ENCODE data around the gene SEPTIN12.
"Not testable (repeated sequence)": the region's sequence is repeated elsewhere in the genome, so short reads cannot be mapped to it uniquely, and the experiment has no call there.

The SEPTIN12 gene

DNA sequence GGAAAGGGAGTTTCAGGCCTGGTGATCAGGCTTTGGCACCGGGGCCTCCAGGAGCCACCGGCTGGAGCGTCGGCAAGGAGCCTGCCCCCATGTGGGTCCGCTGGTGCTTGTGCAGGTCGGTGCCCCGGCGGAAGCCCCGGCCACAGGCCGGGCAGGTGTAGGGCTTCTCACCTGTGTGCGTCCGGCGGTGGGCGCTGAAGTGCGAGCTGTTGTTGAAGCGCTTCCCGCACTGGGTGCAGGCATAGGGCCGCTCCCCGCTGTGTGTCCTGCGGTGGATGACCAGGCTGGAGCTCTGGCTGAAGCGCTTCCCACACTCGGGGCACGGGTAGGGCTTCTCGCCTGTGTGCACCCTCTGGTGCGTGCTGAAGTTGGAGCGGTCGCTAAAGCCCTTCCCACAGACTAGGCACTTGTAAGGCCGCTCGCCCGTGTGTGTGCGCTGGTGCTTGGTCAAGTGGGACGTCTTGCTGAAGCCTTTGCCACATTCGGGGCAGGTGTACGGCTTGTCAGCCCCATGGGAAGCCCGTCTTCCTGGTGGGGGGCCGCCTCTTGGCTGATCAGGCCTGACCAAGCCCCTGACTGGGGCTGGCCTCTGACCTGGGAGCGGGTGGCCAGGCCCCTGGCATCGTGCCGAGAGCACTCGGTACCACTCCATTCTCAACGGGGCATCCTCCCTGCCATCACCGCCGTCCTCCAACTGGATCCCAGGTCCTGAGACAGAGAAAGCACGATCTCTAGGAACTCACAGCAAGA lies 35.6 kb downstream of the SEPTIN12 start:
- DNase-seq (ENCODE audit: low read depth): no peak

DNA sequence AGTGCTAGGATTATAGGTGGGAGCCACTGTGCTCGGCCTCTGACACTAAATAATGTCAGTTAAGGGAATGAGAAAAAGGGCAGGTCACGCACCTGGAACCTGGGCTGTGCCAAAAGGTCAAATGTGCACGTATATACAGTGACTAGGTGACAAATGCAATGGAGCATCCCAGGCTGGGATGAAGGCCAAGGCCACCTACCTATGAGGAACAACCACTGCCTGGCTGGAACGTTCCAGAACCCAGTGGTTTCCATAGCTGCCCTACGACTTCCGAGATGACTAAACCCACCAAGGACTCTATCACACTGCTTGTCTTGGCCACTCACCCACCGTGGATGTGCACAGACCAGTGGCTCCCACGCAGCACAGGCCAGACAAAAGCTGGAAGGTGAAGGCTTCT lies 37.2 kb downstream of the SEPTIN12 start:
- no peak for DNase-seq (ENCODE audit: low read depth)

DNA sequence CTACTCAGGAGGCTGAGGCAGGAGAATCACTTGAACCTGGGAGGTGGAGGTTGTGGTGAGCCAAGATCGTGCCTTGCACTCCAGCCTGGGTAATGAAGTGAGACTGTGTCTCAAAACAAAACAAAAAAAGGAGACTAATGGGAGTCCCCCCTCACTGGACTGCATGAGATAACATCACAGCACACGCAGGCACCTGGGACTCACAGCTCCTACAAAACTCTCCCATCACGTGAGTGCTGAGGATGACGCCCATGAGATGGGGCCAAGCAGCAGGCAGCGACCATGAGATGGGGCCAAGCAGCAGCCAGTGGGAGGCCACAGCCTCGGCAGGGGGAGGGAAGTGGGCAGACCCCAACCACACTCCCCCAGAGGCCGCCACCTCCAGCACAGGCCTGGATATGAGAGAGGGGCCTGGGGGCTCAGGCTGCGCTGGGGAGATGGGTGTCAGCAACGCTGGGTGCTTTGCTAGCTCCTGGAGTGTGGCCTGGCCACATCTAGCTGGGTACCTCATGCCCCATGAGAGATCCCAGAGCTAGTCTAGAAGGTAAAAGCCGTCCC lies 38.4 kb downstream of the SEPTIN12 start:
- DNase-seq (ENCODE audit: low read depth): no peak

DNA sequence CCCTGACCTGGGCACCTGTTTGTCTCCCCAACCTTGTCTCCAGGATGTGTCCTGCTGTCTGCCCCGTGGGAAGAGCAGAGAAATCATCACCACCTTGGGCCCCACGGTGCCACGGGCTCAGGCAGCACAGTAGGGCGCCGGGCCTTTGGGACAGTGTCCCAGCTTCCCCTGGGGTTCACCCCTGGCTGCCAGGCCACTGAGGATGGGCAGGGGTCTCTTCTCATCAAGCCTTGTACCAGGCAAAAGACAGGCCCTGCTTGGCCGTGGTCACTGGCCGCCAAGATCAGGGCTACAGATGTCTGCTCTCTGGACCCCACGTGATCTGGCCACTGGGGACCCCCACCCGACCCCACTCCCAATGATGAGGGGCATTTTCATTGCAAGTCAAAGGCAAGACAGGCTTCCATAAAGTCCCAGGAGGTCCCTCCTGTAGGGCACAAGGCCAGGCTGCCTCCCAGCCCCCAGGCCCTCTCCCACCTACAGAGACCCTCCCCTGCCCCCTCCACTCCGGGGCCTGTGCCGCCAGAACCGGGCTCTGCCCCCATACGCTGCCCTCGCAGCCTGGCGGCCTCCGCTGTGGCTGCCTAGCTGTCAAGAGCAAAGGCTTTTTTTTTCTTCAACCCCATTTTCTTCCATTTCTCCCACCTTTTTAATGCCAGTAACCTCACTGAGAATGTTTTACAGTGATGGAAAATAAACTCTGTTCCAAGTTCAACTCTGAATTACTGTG lies 39.3 kb downstream of the SEPTIN12 start:
- DNase-seq (ENCODE audit: low read depth): no peak

DNA sequence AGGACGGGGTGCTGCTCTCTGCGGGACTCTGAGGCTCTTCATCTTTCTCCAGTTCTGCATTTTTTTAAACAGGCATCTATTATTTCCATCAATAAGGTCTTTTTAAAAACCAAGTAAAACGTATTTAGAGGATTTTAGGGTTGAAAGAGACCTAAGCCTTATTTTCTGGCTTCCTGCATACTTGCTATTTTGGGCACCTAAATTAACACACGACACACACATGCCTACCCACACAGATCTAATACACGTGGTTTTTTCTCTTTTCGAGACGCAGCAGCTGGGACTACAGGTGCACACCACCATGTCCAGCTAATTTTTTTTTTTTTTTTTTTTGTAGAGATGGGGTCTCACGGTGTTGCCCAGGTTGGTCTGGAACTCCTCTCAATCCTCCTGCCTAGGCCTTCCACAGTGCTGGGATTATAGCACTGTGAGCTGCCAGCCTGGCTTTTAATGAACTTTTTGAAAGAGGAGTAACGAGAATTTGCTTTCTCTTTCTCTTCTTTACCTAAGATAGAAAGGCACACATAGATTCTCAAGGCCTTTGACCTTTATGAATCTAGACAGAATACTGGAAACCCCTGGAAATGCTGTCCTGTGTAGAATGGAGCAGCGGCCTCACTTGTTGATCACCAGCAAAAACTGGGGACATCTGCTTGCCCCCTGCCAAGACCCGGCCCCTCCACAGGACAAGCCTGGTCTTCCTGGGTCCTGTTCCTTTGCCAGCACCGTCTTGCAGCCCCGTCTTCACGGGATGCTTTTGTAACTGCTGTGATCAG lies 40.1 kb downstream of the SEPTIN12 start:
- no peak for DNase-seq (ENCODE audit: low read depth)

DNA sequence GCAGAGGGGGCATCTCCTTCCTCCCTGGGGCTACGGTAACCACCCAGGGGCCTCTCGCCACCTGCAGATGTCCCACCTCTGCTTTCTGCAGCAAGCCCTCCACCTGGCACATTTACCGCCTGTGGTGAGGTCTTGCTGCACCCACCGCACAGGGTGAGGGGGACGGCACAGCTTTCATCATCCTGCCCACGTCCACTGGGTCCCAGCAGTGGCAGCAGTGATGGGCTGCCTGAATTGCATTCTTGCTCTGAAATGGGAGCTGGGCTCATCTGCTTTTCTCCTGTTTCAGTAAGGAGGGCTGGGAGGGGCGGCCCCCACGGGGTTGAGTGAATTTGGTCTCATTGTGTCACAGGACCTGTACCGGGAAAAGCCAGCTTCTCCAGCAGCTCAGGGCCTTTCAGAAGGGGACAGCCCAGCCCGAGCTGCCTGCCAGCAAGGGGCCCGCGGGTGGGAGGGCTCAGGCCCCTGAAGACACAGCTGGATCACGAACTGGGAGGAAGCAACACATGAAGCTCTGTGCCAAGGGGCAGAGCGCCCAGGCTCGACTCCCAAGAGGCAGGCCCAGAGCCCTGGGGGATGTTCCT lies 41.1 kb downstream of the SEPTIN12 start:
- DNase-seq (ENCODE audit: low read depth): no peak

DNA sequence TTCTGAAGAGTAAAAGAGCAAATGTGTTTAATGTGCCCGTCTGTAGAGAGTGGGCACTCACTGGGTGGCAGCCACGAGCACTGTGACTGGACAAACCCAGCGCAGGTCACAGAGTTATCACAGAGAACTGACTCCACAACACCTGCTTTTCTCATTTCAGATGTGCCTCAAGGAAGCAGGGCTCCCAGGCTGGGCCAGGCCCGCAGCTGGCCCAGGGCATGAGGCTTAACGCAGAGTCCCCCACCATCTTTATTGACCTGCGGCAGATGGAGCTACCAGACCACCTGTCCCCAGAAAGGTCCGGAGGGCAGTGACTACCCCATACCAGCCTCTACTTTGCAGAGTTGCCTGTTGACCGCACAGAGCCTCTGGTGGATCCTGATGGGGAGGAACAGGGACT lies 41.9 kb downstream of the SEPTIN12 start:
- DNase-seq (ENCODE audit: low read depth): no peak

DNA sequence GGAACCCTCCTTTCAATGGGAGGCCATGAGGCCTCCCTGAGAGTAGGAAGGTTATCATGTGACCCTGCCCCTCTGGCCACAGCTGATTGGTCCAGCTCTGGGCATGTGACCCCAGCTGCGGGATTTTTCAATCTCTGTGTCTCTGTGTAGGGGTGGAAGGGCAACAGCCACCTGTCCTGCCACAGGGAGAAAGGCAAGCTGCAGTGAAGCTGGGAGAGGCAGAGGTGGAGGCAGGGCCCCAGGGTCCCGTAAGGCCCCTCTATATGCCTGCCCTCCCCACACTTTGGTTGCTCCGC lies 42.9 kb downstream of the SEPTIN12 start:
- no peak for DNase-seq (ENCODE audit: low read depth)

DNA sequence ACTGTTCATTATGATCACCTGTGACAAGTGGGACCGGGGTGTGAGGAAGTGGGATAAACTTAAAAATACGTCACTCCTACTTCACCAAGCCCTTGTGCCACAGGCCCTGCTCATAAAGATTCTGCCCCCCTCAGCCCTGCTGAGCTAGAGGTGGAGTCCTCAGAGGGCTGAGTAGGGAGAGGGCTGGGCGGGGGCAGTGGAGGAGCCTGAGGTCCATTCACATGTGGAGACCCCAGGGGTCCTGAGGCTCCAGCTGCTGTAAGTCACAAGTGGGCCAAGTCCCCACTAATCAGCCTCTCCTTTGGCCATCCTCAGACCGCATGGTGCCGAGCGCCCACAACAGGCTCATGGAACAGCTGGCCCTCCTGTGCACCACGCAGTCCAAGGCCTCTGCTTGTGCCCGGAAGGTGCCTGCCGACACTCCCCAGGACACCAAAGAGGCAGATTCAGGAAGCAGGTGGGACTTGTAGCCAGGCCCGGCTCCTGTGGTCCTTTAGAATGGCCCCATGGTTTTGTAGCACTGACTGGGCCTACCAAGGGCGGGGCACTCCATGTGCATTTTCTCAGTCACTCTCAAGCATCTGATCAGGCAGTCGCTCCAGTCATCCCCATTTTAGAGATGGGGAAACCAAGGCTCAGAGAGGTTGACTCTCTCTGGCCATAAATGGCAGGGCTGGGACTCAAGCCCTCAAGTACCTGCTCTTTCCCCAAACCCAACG lies 43.4 kb downstream of the SEPTIN12 start:
- DNase-seq (ENCODE audit: low read depth): no peak

DNA sequence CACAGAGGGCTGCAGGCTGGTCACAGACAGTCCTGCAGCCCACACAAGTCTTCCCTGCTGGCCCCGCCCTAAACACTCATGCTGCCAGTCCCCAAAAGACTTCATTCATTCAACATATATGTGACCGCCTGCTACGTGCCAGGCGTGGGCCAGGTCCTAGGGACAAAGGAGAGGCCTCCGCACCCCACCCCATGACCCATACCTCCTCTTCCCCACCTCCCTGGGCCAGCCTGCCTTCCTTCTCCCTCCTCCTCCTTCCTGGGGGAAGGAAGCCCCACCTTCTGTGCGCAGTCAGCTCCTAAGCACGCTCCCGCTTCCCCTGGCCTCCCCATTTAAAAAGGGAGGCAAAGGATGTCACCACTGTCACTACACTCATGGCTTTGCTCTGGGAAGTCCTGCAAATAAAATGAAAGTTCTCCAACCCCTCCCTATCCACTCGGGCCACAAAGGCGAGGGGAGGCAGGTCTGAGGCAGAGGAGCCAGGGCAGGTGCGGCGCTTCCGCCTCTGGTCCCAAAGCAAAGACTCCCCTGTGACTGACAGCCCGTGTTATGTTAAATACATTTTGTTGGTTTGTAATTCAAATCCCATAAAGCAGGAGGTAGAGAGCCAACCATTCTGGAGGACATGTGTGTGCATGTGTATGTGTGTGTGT lies 44.8 kb downstream of the SEPTIN12 start:
- no peak for DNase-seq (ENCODE audit: low read depth)

DNA sequence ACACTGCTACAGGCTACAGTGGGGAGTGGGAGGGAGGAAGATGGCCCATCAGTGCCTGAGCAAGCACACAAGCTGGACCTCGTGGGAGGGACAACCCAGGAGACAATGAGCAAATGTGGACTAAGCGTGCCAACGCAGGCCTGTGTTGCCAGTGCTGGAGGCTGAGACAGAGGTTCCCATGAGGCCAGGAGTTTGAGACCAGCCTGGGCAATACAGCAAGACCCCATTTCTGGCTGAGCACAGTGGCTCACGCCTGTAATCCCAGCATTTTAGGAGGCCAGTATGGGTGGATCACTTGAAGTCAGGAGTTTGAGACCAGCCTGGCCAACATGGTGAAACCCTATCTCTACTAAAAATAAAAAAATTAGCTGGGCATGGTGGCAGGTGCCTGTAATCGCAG lies 49.8 kb downstream of the SEPTIN12 start:
- not testable (repeated sequence) for DNase-seq (ENCODE audit: low read depth)

DNA sequence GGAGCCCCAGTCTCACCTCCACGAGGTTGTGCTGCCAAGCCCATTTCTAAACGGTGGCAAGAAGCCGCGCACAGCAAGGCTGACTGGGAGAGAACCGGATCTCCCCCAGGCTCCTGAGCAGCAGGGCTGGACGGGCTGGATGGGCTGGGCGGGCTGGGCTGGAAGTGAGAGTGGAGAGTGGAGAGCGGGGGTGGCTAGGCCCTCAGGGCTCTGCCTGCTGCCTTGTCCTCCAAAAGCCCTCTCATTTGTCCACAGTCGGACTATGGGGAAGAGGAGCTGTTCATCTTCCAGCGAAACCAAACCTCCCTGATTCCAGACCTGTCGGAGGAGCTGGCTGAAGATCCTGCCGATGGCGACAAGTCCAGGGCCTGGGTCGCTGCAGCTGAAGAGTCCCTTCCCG lies 50.6 kb downstream of the SEPTIN12 start:
- DNase-seq (ENCODE audit: low read depth): no peak

DNA sequence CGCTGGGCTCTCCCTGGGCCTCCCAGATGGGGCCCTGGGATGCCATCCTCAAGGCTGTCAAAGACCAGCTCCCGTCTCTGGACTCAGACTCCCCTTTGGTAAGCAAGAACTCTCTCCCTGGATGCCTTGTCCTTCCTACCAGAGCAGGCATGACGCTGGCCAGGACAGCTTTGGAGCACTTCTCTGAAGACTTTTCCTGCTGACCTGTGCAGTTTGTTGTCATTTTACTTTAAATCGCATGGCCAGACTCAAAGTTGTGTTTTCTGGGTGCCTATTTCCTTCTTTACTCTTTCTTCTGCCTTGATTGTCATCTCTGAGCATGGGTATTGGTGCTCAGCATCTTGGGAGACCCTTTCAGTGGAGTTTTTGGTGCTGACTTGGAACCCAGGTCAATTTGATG lies 51.6 kb downstream of the SEPTIN12 start:
- DNase-seq (ENCODE audit: low read depth): no peak

DNA sequence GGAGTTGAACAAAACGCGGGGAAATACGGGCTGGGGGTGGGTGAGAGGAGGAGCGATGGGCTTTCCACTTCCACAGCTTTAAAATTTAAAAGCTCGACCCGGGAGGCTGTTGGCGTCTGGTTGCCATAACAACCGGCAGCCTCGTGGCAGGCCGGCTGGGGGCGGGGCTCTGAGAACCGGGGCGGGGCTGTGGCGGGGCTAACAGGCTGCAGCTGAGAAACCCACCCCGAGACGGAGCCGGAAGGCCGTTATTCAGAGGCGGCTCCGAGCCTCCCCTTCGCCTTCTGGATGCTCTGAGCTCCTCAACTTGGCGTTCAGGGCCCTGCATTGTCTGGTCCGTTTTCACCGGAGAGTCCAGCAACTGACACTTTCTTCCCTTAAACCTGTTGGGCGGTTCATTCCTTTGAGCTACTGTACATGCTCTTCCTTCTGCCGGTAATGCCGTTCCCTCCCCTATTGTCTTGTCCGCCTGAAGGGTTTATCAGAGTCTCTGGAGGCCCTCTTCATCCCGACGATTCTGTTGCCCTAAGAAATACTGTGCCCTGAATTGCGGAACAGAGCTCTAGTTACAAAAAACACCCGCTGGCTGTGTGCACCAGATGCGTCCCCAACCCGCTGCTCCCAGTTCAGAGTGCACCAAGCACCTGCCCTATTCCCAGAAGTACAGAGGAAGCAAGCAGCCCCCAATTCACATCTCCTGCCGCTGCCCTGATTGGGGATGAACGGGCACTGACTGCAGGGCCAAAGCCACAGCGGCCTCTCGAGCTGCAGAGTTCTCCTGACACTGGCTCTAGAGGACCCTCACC lies 53.2 kb downstream of the SEPTIN12 start:
- DNase-seq (ENCODE audit: low read depth): peak; percentile 89

DNA sequence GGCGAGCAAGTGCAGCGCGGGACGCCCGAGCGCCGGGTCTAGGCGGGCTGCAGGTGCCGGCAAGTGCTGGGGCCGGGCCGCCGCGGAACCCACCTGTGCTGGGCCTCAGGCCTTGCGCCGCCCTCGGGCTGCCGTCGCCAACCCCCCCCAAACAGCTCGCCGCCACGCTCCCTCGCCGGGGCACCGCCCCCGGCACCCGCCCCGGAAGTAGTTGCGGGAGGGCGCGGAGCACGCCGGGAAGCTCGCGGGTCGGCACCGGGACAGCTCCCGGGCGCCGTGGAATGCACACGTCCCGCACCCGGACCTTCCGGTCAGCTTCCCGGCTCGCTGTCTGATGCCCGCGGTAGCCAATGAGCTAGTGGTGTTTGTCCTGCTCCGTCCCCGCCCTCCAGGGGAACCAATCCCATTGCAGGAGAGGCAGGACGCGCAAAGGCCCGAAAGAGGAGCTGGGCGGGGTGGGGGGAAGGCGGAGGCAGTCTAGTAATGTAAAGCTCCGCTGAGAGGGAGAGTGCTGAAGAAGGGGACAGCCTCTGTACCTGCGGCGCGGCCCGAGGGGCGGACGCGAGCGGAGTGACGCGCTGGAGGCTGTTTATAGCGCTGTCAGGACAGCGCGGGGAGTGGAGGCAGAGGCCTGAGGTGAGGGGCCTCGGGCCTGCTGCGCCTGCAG lies 53.9 kb downstream of the SEPTIN12 start, which contains the start of the genes ANKS3 and DNAAF8:
Gene ANKS3, minus strand, starts transcription at position 209 of the 667 bp plus-strand sequence. CDS start 4,122 bp downstream, outside the sequence.
Gene DNAAF8, plus strand, starts transcription at position 475 of the 667 bp plus-strand sequence. CDS start 1,978 bp downstream, outside the sequence.
- DNase-seq (ENCODE audit: low read depth): peak; percentile 72

DNA sequence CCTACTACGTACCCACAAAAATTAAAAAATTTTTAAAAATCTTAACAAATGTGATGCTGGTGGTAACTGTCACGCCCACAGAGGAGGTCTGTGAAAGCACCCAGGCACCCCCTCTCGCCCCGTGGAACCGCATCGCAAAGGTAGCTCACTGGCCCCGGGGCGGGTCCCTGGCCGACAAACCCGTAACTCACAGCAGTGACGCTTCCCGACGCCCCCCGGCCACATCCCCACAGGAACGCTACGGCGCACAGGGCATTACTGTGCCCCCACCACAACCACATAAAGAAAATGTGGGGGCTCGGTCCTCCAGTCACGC lies 54.4 kb downstream of the SEPTIN12 start:
- DNase-seq (ENCODE audit: low read depth): no peak

DNA sequence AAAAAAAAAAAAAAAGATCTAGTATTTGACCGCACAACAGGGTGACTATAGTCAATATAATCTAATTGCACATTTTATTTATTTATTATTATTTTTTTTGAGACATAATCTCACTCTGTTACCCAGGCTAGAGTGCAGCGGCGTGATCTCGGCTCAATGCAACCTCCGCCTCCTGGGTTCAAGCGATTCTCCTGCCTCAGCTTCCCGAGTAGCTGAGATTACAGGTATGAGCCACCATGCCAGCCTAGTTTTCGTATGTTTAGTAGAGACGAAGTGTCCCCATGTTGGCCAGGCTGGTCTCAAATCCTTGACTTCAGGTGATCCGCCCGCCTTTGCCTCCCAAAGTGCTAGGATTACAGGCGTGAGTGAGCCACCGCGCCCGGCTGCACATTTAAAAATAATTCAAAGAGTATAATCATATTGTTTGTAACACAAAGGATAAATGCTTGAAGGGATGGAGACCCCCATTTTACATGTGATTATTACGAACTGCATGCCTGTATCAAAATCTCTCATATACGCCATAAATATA lies 54.9 kb downstream of the SEPTIN12 start:
- DNase-seq (ENCODE audit: low read depth): no peak

DNA sequence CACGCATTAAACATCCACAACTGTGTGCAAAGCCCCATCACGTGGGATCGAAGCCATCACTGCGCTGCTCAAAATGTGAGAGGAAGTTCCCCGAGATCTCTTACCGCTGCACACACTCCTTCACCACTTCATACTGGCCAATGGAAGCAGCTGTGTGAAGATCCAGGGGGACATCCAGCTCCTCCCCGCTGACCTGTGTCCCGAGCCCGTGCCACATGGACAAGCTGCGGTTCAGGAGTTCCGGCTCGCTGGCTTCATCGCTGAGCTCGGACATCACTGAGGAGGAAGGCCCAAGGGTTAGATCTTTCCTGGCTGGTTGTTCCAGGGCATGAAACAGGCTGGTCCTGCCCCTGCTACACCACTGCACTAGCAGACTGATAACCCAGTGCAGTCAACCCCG lies 58.3 kb downstream of the SEPTIN12 start:
- no peak for DNase-seq (ENCODE audit: low read depth)

DNA sequence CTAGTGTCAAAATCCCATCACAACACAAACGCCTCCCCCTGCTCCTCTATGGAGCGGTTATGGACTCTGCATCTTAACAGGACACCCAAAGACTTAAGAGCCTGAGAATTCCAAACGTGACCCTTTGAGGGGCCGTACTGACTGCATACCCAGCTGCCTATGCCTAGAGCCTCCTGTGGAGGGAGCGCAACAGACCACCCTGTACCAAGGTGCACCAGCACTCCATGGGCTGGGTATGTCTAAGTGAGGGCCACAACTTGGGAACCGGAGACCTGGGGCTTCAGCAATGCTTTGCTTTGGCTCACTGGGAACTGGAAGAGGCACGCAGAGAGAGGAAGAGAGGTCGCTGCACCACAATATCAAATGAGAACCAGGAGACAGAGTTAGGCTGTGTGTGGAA lies 59.5 kb downstream of the SEPTIN12 start:
- no peak for DNase-seq (ENCODE audit: low read depth)

Measured in stimulated activated CD8-positive, alpha-beta memory T cell treated with anti-CD3 and anti-CD28 coated beads, Interleukin-12 subunit alpha, Interleukin-12 subunit beta, amount 100 ng/mL, for 4 hours (primary cell).